H9 (cell line): ENCODE results near the gene LOXHD1. TPM values are rescaled to one million over a fixed set of nuclear protein-coding genes. Genes with fewer than 3 reads are reported as not detected.

Experiments used
- DNase-seq: peaks from one replicate; pipeline ENCODE4 v3.0.0-alpha.2; 2017
- H2AFZ ChIP-seq: one replicate; pipeline ENCODE4 v1.6.1; 2013; ENCODE audit warnings: mild to moderate bottlenecking, low read length, control low read depth, moderate library complexity
- H2AK5ac ChIP-seq: 2 replicates; pipeline ENCODE4 v1.6.1; 2013; ENCODE audit warnings: low read length, control low read depth, mixed read lengths; ENCODE audit not compliant: insufficient read length
- H2BK120ac ChIP-seq: one replicate; pipeline ENCODE4 v1.6.1; 2013; ENCODE audit warnings: low read depth, mild to moderate bottlenecking, low read length, control low read depth, inconsistent platforms; ENCODE audit not compliant: poor library complexity, severe bottlenecking
- H2BK12ac ChIP-seq: 2 replicates; pipeline ENCODE4 v1.6.1; 2013; ENCODE audit warnings: low read length, control low read depth, mixed read lengths, low read depth; ENCODE audit not compliant: insufficient read length
- H2BK15ac ChIP-seq: 2 replicates; pipeline ENCODE4 v1.6.1; 2013; ENCODE audit warnings: low read depth, low read length, control low read depth
- H2BK20ac ChIP-seq: one replicate; pipeline ENCODE4 v1.6.1; 2013; ENCODE audit warnings: low read depth, mild to moderate bottlenecking, low read length, control low read depth, inconsistent platforms; ENCODE audit not compliant: poor library complexity, severe bottlenecking
- H2BK5ac ChIP-seq: 2 replicates; pipeline ENCODE4 v1.6.1; 2013; ENCODE audit warnings: low read length, control low read depth, mixed read lengths; ENCODE audit not compliant: insufficient read length
- H3K14ac ChIP-seq: 2 replicates; pipeline ENCODE4 v1.6.1; 2013; ENCODE audit warnings: low read length, control low read depth; ENCODE audit not compliant: insufficient read depth
- H3K18ac ChIP-seq: 2 replicates; pipeline ENCODE4 v1.6.1; 2013; ENCODE audit warnings: low read depth, mild to moderate bottlenecking, mixed read lengths, low read length, control low read depth; ENCODE audit not compliant: insufficient read length
- H3K23ac ChIP-seq: 2 replicates; pipeline ENCODE4 v1.6.1; 2013; ENCODE audit warnings: low read length, control low read depth, mixed read lengths, low read depth; ENCODE audit not compliant: insufficient read length
- H3K23me2 ChIP-seq: 2 replicates; pipeline ENCODE4 v1.6.1; 2013; ENCODE audit warnings: low read depth, mild to moderate bottlenecking, mixed read lengths, low read length, control low read depth; ENCODE audit not compliant: insufficient read length, poor library complexity, severe bottlenecking
- H3K27ac ChIP-seq: 2 replicates; pipeline ENCODE4 v1.5.1; 2013; ENCODE audit warnings: low read length, control low read depth, mixed read lengths, low read depth; ENCODE audit not compliant: insufficient read length
- H3K27me3 ChIP-seq: 2 replicates; pipeline ENCODE4 v1.6.1; 2013; ENCODE audit warnings: low read length, control low read depth, inconsistent platforms; ENCODE audit not compliant: insufficient read depth
- H3K4ac ChIP-seq: 2 replicates; pipeline ENCODE4 v1.6.1; 2013; ENCODE audit warnings: low read depth, mild to moderate bottlenecking, control low read depth, inconsistent platforms, low read length, moderate library complexity
- H3K4me1 ChIP-seq: 2 replicates; pipeline ENCODE4 v1.6.1; 2013; ENCODE audit warnings: low read length, control low read depth, inconsistent platforms; ENCODE audit not compliant: insufficient read depth
- H3K4me2 ChIP-seq: 2 replicates; pipeline ENCODE4 v1.6.1; 2013; ENCODE audit warnings: low read length, control low read depth, mixed read lengths; ENCODE audit not compliant: insufficient read length, insufficient read depth
- H3K56ac ChIP-seq: 2 replicates; pipeline ENCODE4 v1.6.1; 2013; ENCODE audit warnings: low read depth, mild to moderate bottlenecking, mixed read lengths, low read length, control low read depth; ENCODE audit not compliant: insufficient read length
- H3K79me1 ChIP-seq: 2 replicates; pipeline ENCODE4 v1.6.1; 2013; ENCODE audit warnings: low read depth, mild to moderate bottlenecking, moderate library complexity, low read length, control low read depth, inconsistent platforms; ENCODE audit not compliant: insufficient read depth, poor library complexity, severe bottlenecking
- H3K79me2 ChIP-seq: 2 replicates; pipeline ENCODE4 v1.6.1; 2013; ENCODE audit warnings: low read length, control low read depth, inconsistent platforms; ENCODE audit not compliant: insufficient read depth
- H3K9ac ChIP-seq: 2 replicates; pipeline ENCODE4 v1.6.1; 2013; ENCODE audit warnings: low read length, control low read depth, mixed read lengths; ENCODE audit not compliant: insufficient read length; ENCODE audit errors: extremely low read depth
- H3K9me3 ChIP-seq: one replicate; pipeline ENCODE4 v1.6.1; 2013; ENCODE audit warnings: low read depth, low read length, inconsistent platforms; ENCODE audit not compliant: control insufficient read depth
- H3T11ph ChIP-seq: one replicate; pipeline ENCODE4 v1.6.1; 2013; ENCODE audit warnings: mild to moderate bottlenecking, low read length, control low read depth, inconsistent platforms
- H4K20me1 ChIP-seq: one replicate; pipeline ENCODE4 v1.6.1; 2013; ENCODE audit not compliant: control insufficient read depth, insufficient read length, insufficient read depth
- H4K5ac ChIP-seq: 2 replicates; pipeline ENCODE4 v1.6.1; 2013; ENCODE audit warnings: low read depth, mild to moderate bottlenecking, mixed read lengths, low read length, control low read depth; ENCODE audit not compliant: insufficient read length
- H4K8ac ChIP-seq: replicated peaks from 2 replicates; pipeline ENCODE4 v1.6.1; 2013; ENCODE audit warnings: low read length, control low read depth, mixed read lengths, low read depth; ENCODE audit not compliant: insufficient read length
- H4K91ac ChIP-seq: 2 replicates; pipeline ENCODE4 v1.6.1; 2013; ENCODE audit warnings: low read depth, mild to moderate bottlenecking, moderate library complexity, mixed read lengths, low read length, control low read depth; ENCODE audit not compliant: insufficient read length
- H3K27ac Mint-ChIP-seq, 3 experiments: 2 replicates in 2 of 3; 3 replicates in 1 of 3; pipeline ENCODE4 v1.8.0; 2020 to 2021; ENCODE audit warnings: mixed read lengths in 3 of 3, mild to moderate bottlenecking in 1 of 3, moderate library complexity in 1 of 3
- H3K27me3 Mint-ChIP-seq: 2 replicates; pipeline ENCODE4 v1.8.0; 2021; ENCODE audit warnings: low read depth, mild to moderate bottlenecking, moderate library complexity, mixed read lengths
- H3K36me3 Mint-ChIP-seq, 3 experiments: 2 replicates in 2 of 3; 3 replicates in 1 of 3; pipeline ENCODE4 v1.8.0; 2020 to 2021; ENCODE audit warnings: low read depth in 3 of 3, mixed read lengths in 3 of 3; ENCODE audit not compliant: insufficient read depth in 1 of 3
- H3K4me1 Mint-ChIP-seq, 2 experiments: 2 replicates each; pipeline ENCODE4 v1.8.0; 2020; ENCODE audit warnings: mixed read lengths in 2 of 2
- H3K4me3 Mint-ChIP-seq, 2 experiments: 2 replicates in 1 of 2; 3 replicates in 1 of 2; pipeline ENCODE4 v1.8.0; 2020 to 2021; ENCODE audit warnings: mild to moderate bottlenecking in 2 of 2, mixed read lengths in 2 of 2, moderate library complexity in 1 of 2
- H3K9me3 Mint-ChIP-seq, 2 experiments: 2 replicates in 1 of 2; 3 replicates in 1 of 2; pipeline ENCODE4 v1.8.0; 2020; ENCODE audit warnings: mild to moderate bottlenecking in 2 of 2, mixed read lengths in 2 of 2, moderate library complexity in 1 of 2
- WGBS: extraction: QIAGEN DNeasy Blood & Tissue Kit; methylation state at CpG from one replicate; pipeline ENCODE4 v1.1.7; 2013; ENCODE audit warnings: missing lambda C conversion rate, low lambda C conversion rate, mixed read lengths; ENCODE audit not compliant: insufficient read length; ENCODE audit errors: extremely low coverage; 5-methylcytosine and 5-hydroxymethylcytosine counted together
- total RNA-seq: library from RNA; stranded (reverse); gene quantifications from 2 replicates; pipeline ENCODE4 v1.2.1, GENCODE V29; 2021
- TF ChIP-seq, protein P1 (sequence below): fragments of 200-600 bp; sonication (generic); conservative IDR thresholded peaks from 3 replicates; pipeline ENCODE4 v1.8.0; 2021; ENCODE audit warnings: antibody characterized with exemption, mild to moderate bottlenecking

Gene LOXHD1
- total RNA-seq, 1 experiment from 2014 or later = 0.07 TPM

DNA sequence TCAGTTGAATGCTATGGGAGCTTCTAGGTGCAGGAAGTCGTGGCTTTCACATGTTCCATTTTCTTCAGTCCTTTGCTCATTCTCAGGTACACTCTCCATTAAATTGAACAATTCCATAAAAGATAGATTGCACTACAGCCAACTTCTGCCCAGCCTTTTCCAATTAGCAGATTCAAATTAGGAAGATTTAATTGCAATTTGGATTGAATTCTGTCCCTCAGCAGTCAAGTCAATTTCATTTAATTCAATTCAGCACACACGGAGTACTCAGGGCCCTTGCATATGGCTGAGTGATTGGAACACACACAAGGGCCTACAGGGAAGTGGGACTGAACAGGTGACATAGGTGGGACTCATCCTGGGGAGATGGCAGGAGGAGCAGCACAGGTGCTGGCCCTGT lies 220.4 kb downstream of the LOXHD1 start:
- no peak overlapping the region for H2BK120ac ChIP-seq
- TF ChIP-seq, protein P1, sequence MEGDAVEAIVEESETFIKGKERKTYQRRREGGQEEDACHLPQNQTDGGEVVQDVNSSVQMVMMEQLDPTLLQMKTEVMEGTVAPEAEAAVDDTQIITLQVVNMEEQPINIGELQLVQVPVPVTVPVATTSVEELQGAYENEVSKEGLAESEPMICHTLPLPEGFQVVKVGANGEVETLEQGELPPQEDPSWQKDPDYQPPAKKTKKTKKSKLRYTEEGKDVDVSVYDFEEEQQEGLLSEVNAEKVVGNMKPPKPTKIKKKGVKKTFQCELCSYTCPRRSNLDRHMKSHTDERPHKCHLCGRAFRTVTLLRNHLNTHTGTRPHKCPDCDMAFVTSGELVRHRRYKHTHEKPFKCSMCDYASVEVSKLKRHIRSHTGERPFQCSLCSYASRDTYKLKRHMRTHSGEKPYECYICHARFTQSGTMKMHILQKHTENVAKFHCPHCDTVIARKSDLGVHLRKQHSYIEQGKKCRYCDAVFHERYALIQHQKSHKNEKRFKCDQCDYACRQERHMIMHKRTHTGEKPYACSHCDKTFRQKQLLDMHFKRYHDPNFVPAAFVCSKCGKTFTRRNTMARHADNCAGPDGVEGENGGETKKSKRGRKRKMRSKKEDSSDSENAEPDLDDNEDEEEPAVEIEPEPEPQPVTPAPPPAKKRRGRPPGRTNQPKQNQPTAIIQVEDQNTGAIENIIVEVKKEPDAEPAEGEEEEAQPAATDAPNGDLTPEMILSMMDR = no peak
- no peak overlapping the region for H2BK12ac ChIP-seq
- no peak overlapping the region for H4K8ac ChIP-seq
- H3K27ac ChIP-seq = no peak overlapping the region
- H3K79me1 ChIP-seq = no peaks in the 10 kb centered on the region
- H3K9ac ChIP-seq = no peak overlapping the region
- H3K9me3 Mint-ChIP-seq = no peaks in the 10 kb centered on the region
- no peak overlapping the region for H2BK15ac ChIP-seq
- DNase-seq = no peak
- H3K14ac ChIP-seq = no peak overlapping the region
- no peak overlapping the region for H3K4ac ChIP-seq
- H3K79me2 ChIP-seq = no peaks in the 10 kb centered on the region
- peaks cover 1% of the 10 kb centered on the region; the same call in 1 of the 2 replicates for H3K4me1 ChIP-seq
- no peak overlapping the region for H2BK20ac ChIP-seq
- no peak overlapping the region for H4K5ac ChIP-seq
- no peak overlapping the region for H3K56ac ChIP-seq
- no peaks in the 10 kb centered on the region for H3K27me3 ChIP-seq
- H3K18ac ChIP-seq = no peak overlapping the region
- peaks cover 13 to 22% of the 10 kb centered on the region in 2 experiments for H3K4me1 Mint-ChIP-seq
- H3K23ac ChIP-seq = no peak overlapping the region
- H3K27me3 Mint-ChIP-seq = no peaks in the 10 kb centered on the region; the same call in 1 of the 2 replicates
- H3K36me3 Mint-ChIP-seq = no peaks in the 10 kb centered on the region; a peak in 1 of 7 replicates
- no peak overlapping the region for H3T11ph ChIP-seq
- no peak overlapping the region for H2AFZ ChIP-seq
- H4K20me1 ChIP-seq = no peaks in the 10 kb centered on the region
- no peaks in the 10 kb centered on the region for H3K9me3 ChIP-seq
- no peak overlapping the region for H3K4me2 ChIP-seq
- no peak overlapping the region for H2BK5ac ChIP-seq
- H2AK5ac ChIP-seq = no peak overlapping the region
- WGBS = no CpG with 5 or more reads among the region's 2 CpGs
- H3K4me3 Mint-ChIP-seq = no peak overlapping the region
- no peak overlapping the region for H4K91ac ChIP-seq
- no peak overlapping the region for H3K27ac Mint-ChIP-seq
- no peaks in the 10 kb centered on the region for H3K23me2 ChIP-seq
